HG03521 (cell line): ENCODE data around the gene CCDC15.

Source experiments
- ATAC-seq: cut with Tn5 transposase; IDR thresholded peaks from one replicate; pipeline ENCODE4 v1.9.1; 2021; ENCODE audit warnings: mild to moderate bottlenecking, moderate library complexity; ENCODE audit not compliant: unreplicated experiment

Gene CCDC15

GRCh38 chr11:125063429-125064043 is 109.5 kb downstream of the CCDC15 start:
- ATAC-seq: peak; percentile 12

- no peak for ATAC-seq
These were observed 110.1 kb downstream of the CCDC15 start for GRCh38 chr11:125064070-125064469.

GRCh38 chr11:125068368-125068767 is 114.4 kb downstream of the CCDC15 start:
- ATAC-seq: no peak

- ATAC-seq: no peak
These were observed 115.0 kb downstream of the CCDC15 start for GRCh38 chr11:125069008-125069407.

GRCh38 chr11:125069796-125070195 is 115.8 kb downstream of the CCDC15 start:
- no peak for ATAC-seq

GRCh38 chr11:125070699-125071254 is 116.8 kb downstream of the CCDC15 start:
- peak; percentile 65 for ATAC-seq

GRCh38 chr11:125071435-125071834 is 117.4 kb downstream of the CCDC15 start:
- no peak for ATAC-seq

GRCh38 chr11:125071846-125072217 is 117.8 kb downstream of the CCDC15 start:
- no peak for ATAC-seq

GRCh38 chr11:125072218-125072960 is 118.4 kb downstream of the CCDC15 start:
- peak; percentile 86 for ATAC-seq

GRCh38 chr11:125072961-125073590 is 119.1 kb downstream of the CCDC15 start:
- ATAC-seq: no peak

GRCh38 chr11:125073616-125074483 is 119.8 kb downstream of the CCDC15 start:
- no peak for ATAC-seq

GRCh38 chr11:125074511-125075241 is 120.7 kb downstream of the CCDC15 start:
- no peak for ATAC-seq

- ATAC-seq: no peak
These were observed 121.2 kb downstream of the CCDC15 start for GRCh38 chr11:125075242-125075625.

GRCh38 chr11:125075900-125076317 is 121.9 kb downstream of the CCDC15 start:
- ATAC-seq: no peak

GRCh38 chr11:125076378-125076945 is 122.5 kb downstream of the CCDC15 start:
- ATAC-seq: no peak

- ATAC-seq: no peak
These were observed 124.0 kb downstream of the CCDC15 start for GRCh38 chr11:125078016-125078415.

- ATAC-seq: no peak
These were observed 124.6 kb downstream of the CCDC15 start for GRCh38 chr11:125078516-125079140.

- ATAC-seq: no peak
These were observed 125.3 kb downstream of the CCDC15 start for GRCh38 chr11:125079151-125079877.
